Stimulated activated CD8-positive, alpha-beta memory T cell treated with anti-CD3 and anti-CD28 coated beads, Interleukin-12 subunit alpha, Interleukin-12 subunit beta, amount 100 ng/mL, for 24 hours (primary cell): ENCODE measurements around the gene HHEX.

Experiments
- DNase-seq: peaks from one replicate; pipeline ENCODE4 v3.0.0-alpha.2; 2020; ENCODE audit errors: extremely low read depth

HHEX gene

GRCh38 chr10:92692697-92693533, 3.2 kb downstream of the HHEX start:
- no peak for DNase-seq

GRCh38 chr10:92693534-92693893, 3.8 kb downstream of the HHEX start:
- DNase-seq = no peak

- no peak for DNase-seq
These were observed 6.2 kb downstream of the HHEX start for GRCh38 chr10:92695679-92696605.

GRCh38 chr10:92696606-92697383, 7.0 kb downstream of the HHEX start:
- DNase-seq = no peak

- no peak for DNase-seq
These were observed 8.1 kb downstream of the HHEX start for GRCh38 chr10:92697663-92698511.

GRCh38 chr10:92699193-92699517, 9.4 kb downstream of the HHEX start:
- DNase-seq = no peak

GRCh38 chr10:92699518-92700381, 10.0 kb downstream of the HHEX start:
- DNase-seq = no peak

- no peak for DNase-seq
These were observed 12.7 kb downstream of the HHEX start for GRCh38 chr10:92702301-92702916.

GRCh38 chr10:92712016-92712889, 22.5 kb downstream of the HHEX start:
- DNase-seq = no peak

GRCh38 chr10:92714152-92714845, 24.5 kb downstream of the HHEX start:
- DNase-seq = no peak

GRCh38 chr10:92714872-92715271, 25.1 kb downstream of the HHEX start:
- no peak for DNase-seq

GRCh38 chr10:92719991-92720830, 30.5 kb downstream of the HHEX start:
- no peak for DNase-seq

GRCh38 chr10:92720831-92721165, 31.0 kb downstream of the HHEX start:
- no peak for DNase-seq

- DNase-seq = no peak
These were observed 32.6 kb downstream of the HHEX start for GRCh38 chr10:92722349-92722748.

- no peak for DNase-seq
These were observed 37.4 kb downstream of the HHEX start for GRCh38 chr10:92727141-92727540.

- no peak for DNase-seq
These were observed 37.8 kb downstream of the HHEX start for GRCh38 chr10:92727550-92727949.

GRCh38 chr10:92729886-92730285, 40.1 kb downstream of the HHEX start:
- DNase-seq = no peak
